ENCODE data around the gene CYB5R4.

The CYB5R4 gene

GRCh38 chr6:83852528-83853177 is 6.8 kb upstream of the CYB5R4 start:
- H3K27me3 ChIP-seq (ENCODE audit: control insufficient read depth, low read length), result peaks cover 2% of the 10 kb centered on the region; the same call in 1 of the 2 replicates
- no peaks in the 10 kb centered on the region for H3K36me3 ChIP-seq (ENCODE audit: control insufficient read depth, low read length)
- H3K4me1 ChIP-seq (ENCODE audit: control insufficient read depth, low read length), result no peaks in the 10 kb centered on the region
- TF ChIP-seq EZH2phosphoT487 (IDR thresholded peaks at IDR 0.05; ENCODE audit: borderline replicate concordance, low read length) (no peak), CTCF (IDR thresholded peaks at IDR 0.05; ENCODE audit: low read depth, low read length, poor library complexity, severe bottlenecking) (no peak)
- peaks cover 4% of the 10 kb centered on the region; the same call in 1 of the 2 replicates for H3K9me3 ChIP-seq (ENCODE audit: control insufficient read depth, insufficient read depth, low read length)
- H3K9me2 ChIP-seq (replicated peaks; ENCODE audit: control insufficient read depth, low read length), result no peaks in the 10 kb centered on the region
- no peaks in the 10 kb centered on the region for H4K20me1 ChIP-seq (ENCODE audit: control insufficient read depth, insufficient read depth, low read depth, low read length)
- no peak overlapping the region for H3K4me3 ChIP-seq (ENCODE audit: low read length)
- H3K27ac ChIP-seq (ENCODE audit: low read depth, low read length), result no peak overlapping the region
- H3K4me2 ChIP-seq (ENCODE audit: low read length), result no peak overlapping the region
- no peaks in the 10 kb centered on the region for H3F3A ChIP-seq (ENCODE audit: control insufficient read depth, insufficient read depth)
- H3K79me2 ChIP-seq (ENCODE audit: control insufficient read depth, low read length), result no peaks in the 10 kb centered on the region

- Histone ChIP-seq H4K20me1 (ENCODE audit: control insufficient read depth, insufficient read depth, low read depth, low read length) (no peaks in the 10 kb centered on the region), H3F3A (ENCODE audit: control insufficient read depth, insufficient read depth) (no peaks in the 10 kb centered on the region), H3K4me2 (ENCODE audit: low read length) (no peak within 1 kb of the TSS)
Measured at GRCh38 chr6:83853178-83854000, 6.1 kb upstream of the CYB5R4 start, which contains the start of gene RIPPLY2. Gene RIPPLY2 (plus strand): TSS chr6:83853360. CDS start chr6:83853417, 57 bp downstream.

GRCh38 chr6:83854001-83854501 is 5.4 kb upstream of the CYB5R4 start:
- Histone ChIP-seq H3K4me1 (ENCODE audit: control insufficient read depth, low read length) (peaks cover 5% of the 10 kb centered on the region), H3F3A (ENCODE audit: control insufficient read depth, insufficient read depth) (no peaks in the 10 kb centered on the region), H3K36me3 (ENCODE audit: control insufficient read depth, low read length) (no peaks in the 10 kb centered on the region), H4K20me1 (ENCODE audit: control insufficient read depth, insufficient read depth, low read depth, low read length) (no peaks in the 10 kb centered on the region), H3K79me2 (ENCODE audit: control insufficient read depth, low read length) (no peaks in the 10 kb centered on the region), H3K9me2 (replicated peaks; ENCODE audit: control insufficient read depth, low read length) (no peaks in the 10 kb centered on the region), H3K27ac (ENCODE audit: low read depth, low read length) (no peak overlapping the region), H3K4me3 (ENCODE audit: low read length) (no peak overlapping the region), H3K4me2 (ENCODE audit: low read length) (no peak overlapping the region), H3K9me3 (ENCODE audit: control insufficient read depth, insufficient read depth, low read length) (peaks cover 4% of the 10 kb centered on the region; the same call in 1 of the 2 replicates), H3K27me3 (ENCODE audit: control insufficient read depth, low read length) (peaks cover 2% of the 10 kb centered on the region)
- TF ChIP-seq CTCF (IDR thresholded peaks at IDR 0.05; ENCODE audit: low read depth, low read length, poor library complexity, severe bottlenecking), result no peak
- no peak for TF ChIP-seq EZH2phosphoT487 (IDR thresholded peaks at IDR 0.05; ENCODE audit: borderline replicate concordance, low read length)

More at GRCh38 chr6:83853178-83854000, 6.1 kb upstream of the CYB5R4 start, which contains the start of gene RIPPLY2:
- Histone ChIP-seq H3K36me3 (ENCODE audit: control insufficient read depth, low read length) (no peaks in the 10 kb centered on the region), H3K9me2 (replicated peaks; ENCODE audit: control insufficient read depth, low read length) (no peaks in the 10 kb centered on the region), H3K79me2 (ENCODE audit: control insufficient read depth, low read length) (no peaks in the 10 kb centered on the region), H3K27ac (ENCODE audit: low read depth, low read length) (no peak within 1 kb of the TSS), H3K9me3 (ENCODE audit: control insufficient read depth, insufficient read depth, low read length) (peaks cover 4% of the 10 kb centered on the region; the same call in 1 of the 2 replicates), H3K4me1 (ENCODE audit: control insufficient read depth, low read length) (no peaks in the 10 kb centered on the region), H3K4me3 (ENCODE audit: low read length) (no peak within 1 kb of the TSS), H3K27me3 (ENCODE audit: control insufficient read depth, low read length) (peaks cover 2% of the 10 kb centered on the region)
- TF ChIP-seq EZH2phosphoT487 (IDR thresholded peaks at IDR 0.05; ENCODE audit: borderline replicate concordance, low read length) (no peak), CTCF (IDR thresholded peaks at IDR 0.05; ENCODE audit: low read depth, low read length, poor library complexity, severe bottlenecking) (no peak)

Data from DOHH2 (cell line).